Retinal pigment epithelial cell (primary cell): ENCODE data around the gene SNX25.

Experiments
- DNase-seq: peaks from one replicate; pipeline ENCODE4 v3.0.0-alpha.2; 2010; ENCODE audit warnings: low read depth
- H3K4me3 ChIP-seq: 2 replicates; pipeline ENCODE4 v1.5.1; 2011; ENCODE audit warnings: mild to moderate bottlenecking, low read length, control low read depth, moderate library complexity
- TF ChIP-seq, protein P1 (sequence below): conservative IDR thresholded peaks from 2 replicates; pipeline ENCODE4 v1.5.1; 2011; ENCODE audit warnings: low read depth, low read length, control low read depth, inconsistent platforms

The SNX25 gene

DNA sequence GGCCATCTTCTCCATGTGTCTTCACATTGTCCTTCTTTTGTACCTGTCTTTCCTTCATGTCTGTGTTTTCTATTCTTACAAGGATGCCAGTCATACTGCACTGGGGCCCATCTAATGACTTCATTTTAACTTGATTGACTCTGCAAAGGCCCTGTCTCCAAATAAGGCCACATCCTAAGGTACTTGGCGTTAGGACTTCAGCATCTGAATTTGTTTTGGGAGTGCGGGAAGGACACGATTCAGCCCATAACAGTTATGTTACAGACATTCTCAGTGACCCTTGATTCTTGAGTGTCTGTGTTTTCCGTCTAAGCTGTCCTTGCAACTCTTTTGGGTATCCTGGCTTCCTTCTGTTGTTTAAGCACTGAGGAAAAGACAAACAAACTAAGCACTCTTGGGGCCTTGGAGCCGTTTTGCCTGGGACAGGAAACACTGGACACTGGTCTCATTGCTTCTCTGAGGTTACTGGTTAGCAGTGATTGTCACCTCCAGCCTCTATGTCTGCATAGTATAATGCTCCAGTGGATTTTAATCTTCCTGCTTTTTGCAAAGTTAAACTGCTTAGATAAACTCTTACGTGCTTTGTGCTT lies 80.7 kb downstream of the SNX25 start:
- TF ChIP-seq, protein P1, sequence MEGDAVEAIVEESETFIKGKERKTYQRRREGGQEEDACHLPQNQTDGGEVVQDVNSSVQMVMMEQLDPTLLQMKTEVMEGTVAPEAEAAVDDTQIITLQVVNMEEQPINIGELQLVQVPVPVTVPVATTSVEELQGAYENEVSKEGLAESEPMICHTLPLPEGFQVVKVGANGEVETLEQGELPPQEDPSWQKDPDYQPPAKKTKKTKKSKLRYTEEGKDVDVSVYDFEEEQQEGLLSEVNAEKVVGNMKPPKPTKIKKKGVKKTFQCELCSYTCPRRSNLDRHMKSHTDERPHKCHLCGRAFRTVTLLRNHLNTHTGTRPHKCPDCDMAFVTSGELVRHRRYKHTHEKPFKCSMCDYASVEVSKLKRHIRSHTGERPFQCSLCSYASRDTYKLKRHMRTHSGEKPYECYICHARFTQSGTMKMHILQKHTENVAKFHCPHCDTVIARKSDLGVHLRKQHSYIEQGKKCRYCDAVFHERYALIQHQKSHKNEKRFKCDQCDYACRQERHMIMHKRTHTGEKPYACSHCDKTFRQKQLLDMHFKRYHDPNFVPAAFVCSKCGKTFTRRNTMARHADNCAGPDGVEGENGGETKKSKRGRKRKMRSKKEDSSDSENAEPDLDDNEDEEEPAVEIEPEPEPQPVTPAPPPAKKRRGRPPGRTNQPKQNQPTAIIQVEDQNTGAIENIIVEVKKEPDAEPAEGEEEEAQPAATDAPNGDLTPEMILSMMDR: no peak
- H3K4me3 ChIP-seq: no peak overlapping the region
- DNase-seq: no peak

DNA sequence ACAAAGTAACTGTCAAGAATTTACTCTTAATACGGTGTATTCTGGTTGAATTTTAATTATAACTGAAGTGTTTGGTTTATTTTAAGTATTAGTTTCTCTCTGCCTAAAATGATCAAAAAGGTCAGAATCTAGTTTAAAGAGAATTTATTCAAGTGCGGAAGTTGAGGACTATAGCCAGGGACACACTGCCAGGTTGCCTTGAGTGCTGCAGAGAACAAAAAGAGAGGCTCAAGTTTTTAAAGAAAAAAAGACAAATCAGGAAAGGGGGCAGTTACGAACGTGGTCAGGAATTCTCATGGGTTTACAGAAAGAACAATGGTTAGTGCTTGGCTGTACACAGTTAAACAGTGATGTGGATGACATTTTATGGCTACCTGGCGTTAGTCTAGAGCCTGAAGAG lies 81.3 kb downstream of the SNX25 start:
- TF ChIP-seq, protein P1: no peak
- H3K4me3 ChIP-seq: no peak overlapping the region
- DNase-seq: no peak

DNA sequence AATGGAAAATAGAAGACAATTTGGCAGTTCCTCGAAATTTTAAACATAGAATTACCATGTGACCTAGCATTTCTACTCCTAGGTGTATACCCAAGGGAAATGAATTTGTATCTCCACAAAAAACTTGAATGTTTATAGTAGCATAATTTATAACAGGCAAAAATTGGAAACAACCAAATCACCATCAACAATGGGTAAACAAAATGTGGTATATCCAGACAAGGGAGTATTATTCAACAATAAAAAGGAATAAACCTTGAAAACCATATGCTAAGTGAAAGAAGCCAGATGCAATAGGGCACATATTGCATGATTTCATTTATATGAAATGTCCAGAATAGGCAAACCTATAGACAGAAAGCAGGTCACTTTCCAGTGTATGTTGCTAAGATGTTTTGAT lies 83.8 kb downstream of the SNX25 start:
- no peak overlapping the region for H3K4me3 ChIP-seq
- no peak for DNase-seq
- TF ChIP-seq, protein P1: no peak

DNA sequence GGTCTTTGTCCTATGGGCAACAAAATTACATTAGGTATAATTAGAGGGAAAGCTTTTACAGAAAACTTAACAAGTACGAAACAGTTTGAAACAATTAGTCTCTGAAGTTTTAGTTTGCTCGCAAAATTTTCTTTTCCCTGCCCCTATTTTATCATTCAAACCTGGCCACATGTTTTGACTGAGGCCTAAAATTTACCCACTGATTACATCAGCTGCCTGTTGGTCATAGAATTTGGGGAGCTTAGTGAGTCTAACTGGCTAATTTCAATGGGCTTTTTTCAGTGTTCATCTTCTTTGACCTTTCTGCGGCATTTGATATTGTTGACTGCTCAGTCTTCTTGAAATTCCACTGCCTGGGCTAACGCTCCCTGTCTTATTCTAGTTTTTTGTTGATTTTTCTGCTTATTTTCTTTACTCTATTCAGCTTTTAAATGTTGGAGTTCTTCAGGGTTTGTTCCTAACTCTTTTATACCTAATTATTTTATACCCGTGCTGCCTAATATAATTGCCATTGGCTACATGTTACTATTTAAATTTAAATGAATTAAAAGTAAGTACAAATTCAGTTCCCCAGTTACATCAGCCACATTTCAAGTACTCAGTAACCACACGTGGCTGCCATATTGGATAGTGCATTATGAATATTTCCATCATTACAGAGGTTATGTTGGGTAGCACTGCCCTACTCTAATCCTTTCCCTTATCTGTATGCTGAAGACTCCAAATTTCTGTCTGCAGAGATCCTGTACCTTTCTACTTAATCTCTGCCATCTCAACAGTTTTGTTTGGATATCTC lies 87.5 kb downstream of the SNX25 start:
- no peak for DNase-seq
- TF ChIP-seq, protein P1: no peak
- H3K4me3 ChIP-seq: no peak overlapping the region

DNA sequence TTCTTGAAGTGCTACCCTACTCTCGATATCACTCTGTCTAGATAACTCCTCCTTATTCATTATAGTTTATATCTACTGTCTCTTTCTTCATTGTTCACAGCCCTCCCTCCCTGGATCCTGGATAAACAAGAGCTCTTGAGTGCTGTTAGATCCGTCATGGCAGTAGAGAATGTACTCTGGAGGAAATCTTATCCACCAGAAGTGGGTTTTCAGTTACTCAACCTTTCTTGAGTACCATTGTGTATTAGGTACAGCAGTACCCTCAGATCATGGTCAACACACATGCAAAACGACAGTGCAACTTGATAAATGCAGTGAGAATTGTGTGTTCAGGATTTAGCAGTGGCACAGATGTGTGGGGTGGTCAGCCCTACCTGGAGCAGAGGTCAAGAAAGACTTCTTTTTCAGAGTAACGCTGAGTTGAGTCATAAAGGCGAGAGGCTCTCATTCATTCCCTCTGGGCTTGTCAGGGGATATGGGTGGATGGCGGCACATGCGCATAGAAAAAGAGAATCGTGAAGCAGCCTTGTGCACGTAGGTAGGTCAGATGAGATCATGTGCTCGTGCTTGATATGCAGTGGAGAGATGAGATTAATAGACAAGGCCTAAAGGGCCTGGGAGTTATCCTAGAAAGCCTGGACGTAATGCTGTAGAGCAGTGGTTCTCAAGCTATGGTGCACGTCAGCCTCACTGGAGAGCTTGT lies 89.5 kb downstream of the SNX25 start:
- H3K4me3 ChIP-seq: no peak overlapping the region
- DNase-seq: no peak
- TF ChIP-seq, protein P1: no peak

DNA sequence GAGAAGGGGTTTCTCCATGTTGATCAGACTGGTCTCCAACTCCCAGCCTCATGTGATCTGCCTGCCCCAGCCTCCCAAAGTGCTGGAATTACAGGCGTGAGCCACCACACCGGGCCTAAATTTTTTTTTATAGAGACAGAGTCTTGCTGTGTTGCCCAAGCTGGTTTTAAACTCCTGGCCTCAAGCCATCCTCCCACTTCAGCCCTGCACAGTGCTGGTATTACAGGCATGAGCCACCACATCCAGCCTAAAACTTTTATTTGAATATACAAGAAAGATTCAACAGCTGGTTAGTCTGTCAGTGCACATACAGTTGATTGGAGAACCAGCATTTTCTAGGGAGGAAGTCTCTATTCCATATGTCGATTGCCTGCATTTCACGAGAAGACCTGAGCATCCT lies 95.1 kb downstream of the SNX25 start:
- TF ChIP-seq, protein P1: no peak
- no peak for DNase-seq
- no peak overlapping the region for H3K4me3 ChIP-seq
